ENCODE data around the gene HNF4A. TPM values are rescaled to one million over a fixed set of nuclear protein-coding genes. Genes with fewer than 3 reads are reported as not detected.

The HNF4A gene
- total RNA-seq, 1 experiment from 2014 or later: 0.13 TPM

GRCh38 chr20:44478206-44478605, 122.7 kb downstream of the HNF4A start:
- POLR2A ChIA-PET (ENCODE audit: unreplicated experiment): no interaction called here
- no TSS peak for BruUV-seq (replicated peaks)
- DNase-seq: no peak
- H2AFZ ChIP-seq: no peak overlapping the region
- H3K9me3 ChIP-seq (ENCODE audit: insufficient read depth, low read depth): no peaks in the 10 kb centered on the region
- intact Hi-C loops (cut with micrococcal nuclease; ENCODE audit: unreplicated experiment): loop anchor here (5.0 kb wide), 1 partner anchor 254 kb away; no protein-coding TSS in a partner anchor
- H4K20me1 ChIP-seq (ENCODE audit: insufficient read depth): no peaks in the 10 kb centered on the region
- no peak overlapping the region for H3K4me3 ChIP-seq
- H3F3A ChIP-seq (ENCODE audit: insufficient read depth, low read depth): peaks cover 6% of the 10 kb centered on the region; the same call in 1 of the 2 replicates
- no peaks in the 10 kb centered on the region for H3K36me3 ChIP-seq (ENCODE audit: low read depth)
- H3K27me3 ChIP-seq (ENCODE audit: insufficient read depth, low read depth): no peaks in the 10 kb centered on the region
- CTCF ChIA-PET: no interaction called here
- peaks cover 22% of the 10 kb centered on the region for H3K4me1 ChIP-seq (replicated peaks; ENCODE audit: insufficient read depth)
- H3K9me2 ChIP-seq (ENCODE audit: insufficient read depth): no peaks in the 10 kb centered on the region
- no peak overlapping the region for H3K27ac ChIP-seq
- TF ChIP-seq EZH2 (IDR thresholded peaks at IDR 0.05; ENCODE audit: low read depth) (no peak), CTCF (conservative IDR thresholded peaks at IDR 0.05) (no peak)
- H3K4me2 ChIP-seq: no peak overlapping the region
- H3K79me2 ChIP-seq (ENCODE audit: low read depth): peaks cover 15% of the 10 kb centered on the region

GRCh38 chr20:44479643-44480042, 124.1 kb downstream of the HNF4A start:
- Histone ChIP-seq H3K36me3 (ENCODE audit: low read depth) (no peaks in the 10 kb centered on the region), H3K79me2 (ENCODE audit: low read depth) (peaks cover 15% of the 10 kb centered on the region), H3K27me3 (ENCODE audit: insufficient read depth, low read depth) (no peaks in the 10 kb centered on the region), H3K9me2 (ENCODE audit: insufficient read depth) (no peaks in the 10 kb centered on the region), H2AFZ (no peak overlapping the region), H3K9me3 (ENCODE audit: insufficient read depth, low read depth) (no peaks in the 10 kb centered on the region), H4K20me1 (ENCODE audit: insufficient read depth) (no peaks in the 10 kb centered on the region), H3F3A (ENCODE audit: insufficient read depth, low read depth) (peaks cover 6% of the 10 kb centered on the region; the same call in 1 of the 2 replicates), H3K27ac (no peak overlapping the region), H3K4me3 (no peak overlapping the region), H3K4me1 (replicated peaks; ENCODE audit: insufficient read depth) (peaks cover 17% of the 10 kb centered on the region), H3K4me2 (no peak overlapping the region)
- DNase-seq: no peak
- intact Hi-C loops (cut with micrococcal nuclease; ENCODE audit: unreplicated experiment): loop anchor here (5.0 kb wide), 1 partner anchor 253 kb away; no protein-coding TSS in a partner anchor
- CTCF ChIA-PET: no interaction called here
- POLR2A ChIA-PET (ENCODE audit: unreplicated experiment): interaction anchor here (0.7 kb wide), 1 partner anchor 8 kb away, joined by 3 read pairs; no protein-coding TSS in a partner anchor
- no TSS peak for BruUV-seq (replicated peaks)
- no peak for TF ChIP-seq EZH2 (IDR thresholded peaks at IDR 0.05; ENCODE audit: low read depth)
- TF ChIP-seq CTCF (conservative IDR thresholded peaks at IDR 0.05): no peak

DNA sequence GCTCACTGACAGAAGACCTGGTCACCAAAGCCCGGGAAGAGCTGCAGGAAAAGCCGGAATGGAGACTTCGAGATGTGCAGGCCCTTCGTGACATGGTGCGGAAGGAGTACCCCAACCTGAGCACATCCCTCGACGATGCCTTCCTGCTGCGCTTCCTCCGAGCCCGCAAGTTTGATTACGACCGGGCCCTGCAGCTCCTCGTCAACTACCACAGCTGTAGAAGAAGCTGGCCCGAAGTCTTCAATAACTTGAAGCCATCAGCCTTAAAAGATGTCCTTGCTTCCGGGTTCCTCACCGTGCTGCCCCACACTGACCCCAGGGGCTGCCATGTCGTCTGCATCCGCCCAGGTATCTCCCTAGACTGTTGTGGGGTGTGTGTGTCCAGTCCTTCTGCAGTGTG, 124.6 kb downstream of the HNF4A start:
- H3K4me3 ChIP-seq: no peak overlapping the region
- peaks cover 13% of the 10 kb centered on the region for H3K4me1 ChIP-seq (replicated peaks; ENCODE audit: insufficient read depth)
- POLR2A ChIA-PET (ENCODE audit: unreplicated experiment): interaction anchor here (0.7 kb wide), 1 partner anchor 9 kb away, joined by 3 read pairs; no protein-coding TSS in a partner anchor
- H3K27me3 ChIP-seq (ENCODE audit: insufficient read depth, low read depth): no peaks in the 10 kb centered on the region
- no peaks in the 10 kb centered on the region for H4K20me1 ChIP-seq (ENCODE audit: insufficient read depth)
- no peaks in the 10 kb centered on the region for H3K36me3 ChIP-seq (ENCODE audit: low read depth)
- H2AFZ ChIP-seq: no peak overlapping the region
- intact Hi-C loops (cut with micrococcal nuclease; ENCODE audit: unreplicated experiment): no loop called here
- no peak for TF ChIP-seq EZH2 (IDR thresholded peaks at IDR 0.05; ENCODE audit: low read depth)
- TF ChIP-seq CTCF (conservative IDR thresholded peaks at IDR 0.05): no peak
- H3K27ac ChIP-seq: no peak overlapping the region
- peaks cover 6% of the 10 kb centered on the region; the same call in 1 of the 2 replicates for H3F3A ChIP-seq (ENCODE audit: insufficient read depth, low read depth)
- H3K9me3 ChIP-seq (ENCODE audit: insufficient read depth, low read depth): no peaks in the 10 kb centered on the region
- DNase-seq: no peak
- CTCF ChIA-PET: no interaction called here
- no peaks in the 10 kb centered on the region for H3K9me2 ChIP-seq (ENCODE audit: insufficient read depth)
- no TSS peak for BruUV-seq (replicated peaks)
- H3K79me2 ChIP-seq (ENCODE audit: low read depth): peaks cover 15% of the 10 kb centered on the region
- H3K4me2 ChIP-seq: no peak overlapping the region

Measured in PC-9 (cell line).